HG02884 (cell line): Measurements from ENCODE around the gene RSF1.

Experiments
- ATAC-seq: cut with Tn5 transposase; IDR thresholded peaks from one replicate; pipeline ENCODE4 v1.9.1; 2021; ENCODE audit warnings: mild to moderate bottlenecking, moderate library complexity; ENCODE audit not compliant: unreplicated experiment

RSF1 gene

GRCh38 chr11:77814848-77815247 is 5.7 kb downstream of the RSF1 start:
- ATAC-seq = no peak

GRCh38 chr11:77813256-77813655 is 7.3 kb downstream of the RSF1 start:
- ATAC-seq = no peak

- ATAC-seq = no peak
These were observed 13.5 kb downstream of the RSF1 start for GRCh38 chr11:77806993-77807392.

GRCh38 chr11:77806415-77806814 is 14.1 kb downstream of the RSF1 start:
- ATAC-seq = no peak

GRCh38 chr11:77801477-77801876 is 19.0 kb downstream of the RSF1 start:
- no peak for ATAC-seq

- ATAC-seq = no peak
These were observed 20.1 kb downstream of the RSF1 start for GRCh38 chr11:77800449-77800848.

- ATAC-seq = no peak
These were observed 21.2 kb downstream of the RSF1 start for GRCh38 chr11:77799338-77799737.

- no peak for ATAC-seq
These were observed 26.6 kb downstream of the RSF1 start for GRCh38 chr11:77793972-77794371.

GRCh38 chr11:77791301-77791700 is 29.2 kb downstream of the RSF1 start:
- ATAC-seq = no peak

- ATAC-seq = no peak
These were observed 30.6 kb downstream of the RSF1 start for GRCh38 chr11:77789731-77790476.

GRCh38 chr11:77789061-77789730 is 31.3 kb downstream of the RSF1 start:
- no peak for ATAC-seq

GRCh38 chr11:77784572-77784971 is 36.0 kb downstream of the RSF1 start:
- no peak for ATAC-seq

- ATAC-seq = no peak
These were observed 37.5 kb downstream of the RSF1 start for GRCh38 chr11:77783025-77783424.

GRCh38 chr11:77779935-77780334 is 40.6 kb downstream of the RSF1 start:
- no peak for ATAC-seq

GRCh38 chr11:77778549-77778948 is 42.0 kb downstream of the RSF1 start:
- no peak for ATAC-seq

- no peak for ATAC-seq
These were observed 42.4 kb downstream of the RSF1 start for GRCh38 chr11:77778118-77778517.

- no peak for ATAC-seq
These were observed 44.1 kb downstream of the RSF1 start for GRCh38 chr11:77776455-77776854.

- no peak for ATAC-seq
These were observed 44.6 kb downstream of the RSF1 start for GRCh38 chr11:77775936-77776335.

- no peak for ATAC-seq
These were observed 49.4 kb downstream of the RSF1 start for GRCh38 chr11:77771135-77771534.

- no peak for ATAC-seq
These were observed 49.9 kb downstream of the RSF1 start for GRCh38 chr11:77770629-77771028.

- no peak for ATAC-seq
These were observed 58.1 kb downstream of the RSF1 start for GRCh38 chr11:77762426-77762825.

GRCh38 chr11:77761491-77761890 is 59.0 kb downstream of the RSF1 start:
- no peak for ATAC-seq

- no peak for ATAC-seq
These were observed 62.2 kb downstream of the RSF1 start for GRCh38 chr11:77758331-77758730.
